Measurements from ENCODE around the gene CDH24.

DNA sequence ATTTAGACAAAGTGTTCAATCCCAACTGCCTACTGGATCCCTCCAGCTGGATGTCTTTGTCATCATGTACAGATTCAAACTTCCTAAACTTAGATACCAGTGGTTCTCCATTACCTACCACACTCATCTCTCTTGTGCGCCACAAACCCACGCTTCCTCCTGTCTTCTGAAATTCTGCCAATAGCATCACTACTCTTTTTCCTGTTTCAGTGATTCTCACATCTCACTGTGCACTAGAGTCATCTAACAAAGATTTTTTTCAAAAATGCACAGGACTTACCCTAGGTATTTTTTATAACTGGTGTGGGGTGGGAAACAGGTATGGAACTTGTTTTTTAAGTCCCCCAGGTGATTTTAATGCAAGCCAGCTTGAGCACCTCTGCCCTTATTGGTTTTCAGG is 28.5 kb downstream of the CDH24 start:
- TF ChIP-seq, protein P1, sequence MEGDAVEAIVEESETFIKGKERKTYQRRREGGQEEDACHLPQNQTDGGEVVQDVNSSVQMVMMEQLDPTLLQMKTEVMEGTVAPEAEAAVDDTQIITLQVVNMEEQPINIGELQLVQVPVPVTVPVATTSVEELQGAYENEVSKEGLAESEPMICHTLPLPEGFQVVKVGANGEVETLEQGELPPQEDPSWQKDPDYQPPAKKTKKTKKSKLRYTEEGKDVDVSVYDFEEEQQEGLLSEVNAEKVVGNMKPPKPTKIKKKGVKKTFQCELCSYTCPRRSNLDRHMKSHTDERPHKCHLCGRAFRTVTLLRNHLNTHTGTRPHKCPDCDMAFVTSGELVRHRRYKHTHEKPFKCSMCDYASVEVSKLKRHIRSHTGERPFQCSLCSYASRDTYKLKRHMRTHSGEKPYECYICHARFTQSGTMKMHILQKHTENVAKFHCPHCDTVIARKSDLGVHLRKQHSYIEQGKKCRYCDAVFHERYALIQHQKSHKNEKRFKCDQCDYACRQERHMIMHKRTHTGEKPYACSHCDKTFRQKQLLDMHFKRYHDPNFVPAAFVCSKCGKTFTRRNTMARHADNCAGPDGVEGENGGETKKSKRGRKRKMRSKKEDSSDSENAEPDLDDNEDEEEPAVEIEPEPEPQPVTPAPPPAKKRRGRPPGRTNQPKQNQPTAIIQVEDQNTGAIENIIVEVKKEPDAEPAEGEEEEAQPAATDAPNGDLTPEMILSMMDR (IDR thresholded peaks at IDR 0.05), result no peak
- TF ChIP-seq EZH2phosphoT487 (IDR thresholded peaks at IDR 0.05) (no peak), EZH2 (IDR thresholded peaks at IDR 0.05) (no peak)
